Natural killer cell treated with Interleukin-12 subunit alpha and Interleukin-12 subunit beta and Interleukin-15 and Interleukin-18, amount 100 ng/mL, for 72 hours (primary cell): Measurements from ENCODE around the gene MYO1C. TPM values are rescaled to one million over a fixed set of nuclear protein-coding genes. Genes with fewer than 3 reads are reported as not detected.

ENCODE experiments used
- ATAC-seq, 2 donors: fragments of 150-1000 bp; cut with Tn5 transposase in 1 of 2; sonication (Bioruptor Pico), chemical (Tn5 transposase) in 1 of 2; 2 replicates each; pipeline ENCODE4 v1.10.0; 2021
- DNase-seq: peaks from one replicate; pipeline ENCODE4 v3.0.0; 2022; ENCODE audit warnings: low spot score
- H3K27ac Mint-ChIP-seq, 2 donors: 1 replicate in 1 of 2; 2 replicates in 1 of 2; pipeline ENCODE4 v1.8.0; 2022; ENCODE audit warnings: mixed read lengths in 2 of 2, mild to moderate bottlenecking in 1 of 2, moderate library complexity in 1 of 2
- H3K27me3 Mint-ChIP-seq, 2 donors: 1 replicate in 1 of 2; 2 replicates in 1 of 2; pipeline ENCODE4 v1.8.0; 2022; ENCODE audit warnings: mixed read lengths in 2 of 2
- H3K36me3 Mint-ChIP-seq: one replicate; pipeline ENCODE4 v1.8.0; 2022; ENCODE audit warnings: mixed read lengths
- H3K4me1 Mint-ChIP-seq, 2 donors: 1 replicate in 1 of 2; 2 replicates in 1 of 2; pipeline ENCODE4 v1.8.0; 2022; ENCODE audit warnings: low read depth in 2 of 2, mixed read lengths in 2 of 2, mild to moderate bottlenecking in 1 of 2
- H3K4me3 Mint-ChIP-seq: one replicate; pipeline ENCODE4 v1.8.0; 2022; ENCODE audit warnings: mixed read lengths
- H3K9me3 Mint-ChIP-seq: 2 replicates; pipeline ENCODE4 v1.8.0; 2022; ENCODE audit warnings: mixed read lengths
- total RNA-seq, 2 donors: library from RNA; stranded (reverse); gene quantifications; one replicate each; pipeline ENCODE4 v1.2.3, GENCODE V29; 2022

Gene MYO1C
- total RNA-seq, 2 donors from 2014 or later = 16.8 to 54.5 TPM

GRCh38 chr17:1486802-1487695 is 5.4 kb downstream of the MYO1C start:
- peak overlapping the region; percentile 56 to 77 for H3K27ac Mint-ChIP-seq
- ATAC-seq (peak in 1 of 2 donors; percentile 10), DNase-seq (peak; percentile 67)
- no peaks in the 10 kb centered on the region for H3K36me3 Mint-ChIP-seq
- no peaks in the 10 kb centered on the region for H3K9me3 Mint-ChIP-seq
- peaks cover 12 to 17% of the 10 kb centered on the region in 2 donors for H3K4me1 Mint-ChIP-seq
- H3K27me3 Mint-ChIP-seq = peaks cover 0 to 17% of the 10 kb centered on the region in 2 donors
- peak overlapping the region; percentile 83 for H3K4me3 Mint-ChIP-seq

- Mint-ChIP-seq H3K27ac (no peak overlapping the region), H3K27me3 (peaks cover 0 to 24% of the 10 kb centered on the region in 2 donors), H3K4me1 (peaks cover 7 to 14% of the 10 kb centered on the region in 2 donors), H3K4me3 (peak overlapping the region; percentile 69), H3K9me3 (no peaks in the 10 kb centered on the region), H3K36me3 (no peaks in the 10 kb centered on the region)
- ATAC-seq = peak; percentile 64 to 73
- DNase-seq = no peak
Measured at GRCh38 chr17:1485423-1486376, 6.8 kb downstream of the MYO1C start.

GRCh38 chr17:1484676-1485422 is 7.6 kb downstream of the MYO1C start:
- Mint-ChIP-seq H3K9me3 (no peaks in the 10 kb centered on the region), H3K4me3 (peak overlapping the region; percentile 74), H3K4me1 (peaks cover 7 to 9% of the 10 kb centered on the region in 2 donors), H3K36me3 (no peaks in the 10 kb centered on the region), H3K27ac (no peak overlapping the region), H3K27me3 (peaks cover 0 to 20% of the 10 kb centered on the region in 2 donors)
- peak; percentile 26 to 46 for ATAC-seq
- no peak for DNase-seq

GRCh38 chr17:1484060-1484535 is 8.4 kb downstream of the MYO1C start:
- DNase-seq (no peak), ATAC-seq (no peak)
- Mint-ChIP-seq H3K4me1 (peaks cover 7 to 9% of the 10 kb centered on the region in 2 donors), H3K27me3 (peaks cover 0 to 20% of the 10 kb centered on the region in 2 donors), H3K27ac (no peak overlapping the region), H3K4me3 (peak overlapping the region; percentile 74), H3K36me3 (no peaks in the 10 kb centered on the region), H3K9me3 (no peaks in the 10 kb centered on the region)

- ATAC-seq = no peak
- peaks cover 6 to 7% of the 10 kb centered on the region in 2 donors for H3K4me1 Mint-ChIP-seq
- DNase-seq = no peak
- peaks cover 0 to 24% of the 10 kb centered on the region in 2 donors for H3K27me3 Mint-ChIP-seq
- H3K27ac Mint-ChIP-seq = no peak overlapping the region
- H3K36me3 Mint-ChIP-seq = no peaks in the 10 kb centered on the region
- no peak overlapping the region for H3K4me3 Mint-ChIP-seq
- no peaks in the 10 kb centered on the region for H3K9me3 Mint-ChIP-seq
Measured at GRCh38 chr17:1482680-1483079, 9.8 kb downstream of the MYO1C start.

- peaks cover 0 to 24% of the 10 kb centered on the region in 2 donors for H3K27me3 Mint-ChIP-seq
- no peak overlapping the region for H3K27ac Mint-ChIP-seq
- no peak overlapping the region for H3K4me3 Mint-ChIP-seq
- no peaks in the 10 kb centered on the region for H3K36me3 Mint-ChIP-seq
- DNase-seq = no peak
- H3K9me3 Mint-ChIP-seq = no peaks in the 10 kb centered on the region
- ATAC-seq = no peak
- H3K4me1 Mint-ChIP-seq = peaks cover 0 to under 1% of the 10 kb centered on the region in 2 donors
Measured at GRCh38 chr17:1481736-1482135, 10.8 kb downstream of the MYO1C start.

- no peak for ATAC-seq
- Mint-ChIP-seq H3K4me1 (no peaks in the 10 kb centered on the region), H3K27ac (no peak overlapping the region)
Measured at GRCh38 chr17:1480747-1481465, 11.6 kb downstream of the MYO1C start.

GRCh38 chr17:1478418-1478817 is 14.1 kb downstream of the MYO1C start:
- ATAC-seq = peak in 1 of 2 donors; percentile 3
- H3K9me3 Mint-ChIP-seq = no peaks in the 10 kb centered on the region

More at GRCh38 chr17:1480747-1481465, 11.6 kb downstream of the MYO1C start:
- Mint-ChIP-seq H3K4me3 (no peak overlapping the region), H3K36me3 (no peaks in the 10 kb centered on the region), H3K9me3 (no peaks in the 10 kb centered on the region), H3K27me3 (peaks cover 0 to 24% of the 10 kb centered on the region in 2 donors)
- no peak for DNase-seq

GRCh38 chr17:1475321-1475854 is 17.1 kb downstream of the MYO1C start:
- H3K4me1 Mint-ChIP-seq = no peaks in the 10 kb centered on the region
- no peaks in the 10 kb centered on the region for H3K36me3 Mint-ChIP-seq
- no peak overlapping the region for H3K27ac Mint-ChIP-seq
- DNase-seq (no peak), ATAC-seq (no peak)
- H3K4me3 Mint-ChIP-seq = no peak overlapping the region
- peaks cover 0 to 24% of the 10 kb centered on the region in 2 donors for H3K27me3 Mint-ChIP-seq
- no peaks in the 10 kb centered on the region for H3K9me3 Mint-ChIP-seq

More at GRCh38 chr17:1478418-1478817, 14.1 kb downstream of the MYO1C start:
- no peak overlapping the region for H3K27ac Mint-ChIP-seq
- H3K4me3 Mint-ChIP-seq = no peak overlapping the region
- H3K4me1 Mint-ChIP-seq = no peaks in the 10 kb centered on the region
- H3K27me3 Mint-ChIP-seq = peaks cover 0 to 29% of the 10 kb centered on the region in 2 donors
- H3K36me3 Mint-ChIP-seq = no peaks in the 10 kb centered on the region
- DNase-seq = no peak

GRCh38 chr17:1474402-1475189 is 17.9 kb downstream of the MYO1C start:
- Mint-ChIP-seq H3K27ac (no peak overlapping the region), H3K4me1 (no peaks in the 10 kb centered on the region), H3K9me3 (no peaks in the 10 kb centered on the region), H3K4me3 (no peak overlapping the region), H3K36me3 (no peaks in the 10 kb centered on the region), H3K27me3 (peaks cover 0 to 27% of the 10 kb centered on the region in 2 donors)
- no peak for ATAC-seq
- DNase-seq = no peak

GRCh38 chr17:1473841-1474240 is 18.6 kb downstream of the MYO1C start:
- H3K4me3 Mint-ChIP-seq = no peak overlapping the region
- H3K4me1 Mint-ChIP-seq = no peaks in the 10 kb centered on the region
- no peak overlapping the region for H3K27ac Mint-ChIP-seq
- H3K36me3 Mint-ChIP-seq = peaks cover 6% of the 10 kb centered on the region
- DNase-seq (no peak), ATAC-seq (no peak)
- peaks cover 0 to 35% of the 10 kb centered on the region in 2 donors for H3K27me3 Mint-ChIP-seq
- H3K9me3 Mint-ChIP-seq = no peaks in the 10 kb centered on the region

- no peaks in the 10 kb centered on the region for H3K9me3 Mint-ChIP-seq
- no peaks in the 10 kb centered on the region for H3K4me1 Mint-ChIP-seq
- ATAC-seq (no peak), DNase-seq (no peak)
- H3K27me3 Mint-ChIP-seq = peaks cover 0 to 38% of the 10 kb centered on the region in 2 donors
- no peak overlapping the region for H3K27ac Mint-ChIP-seq
- H3K4me3 Mint-ChIP-seq = no peak overlapping the region
- peaks cover 8% of the 10 kb centered on the region for H3K36me3 Mint-ChIP-seq
Measured at GRCh38 chr17:1473170-1473569, 19.3 kb downstream of the MYO1C start.
